HCT116 (cell line): ENCODE results near the gene TMOD3. TPM values are rescaled to one million over a fixed set of nuclear protein-coding genes. Genes with fewer than 3 reads are reported as not detected.

Source experiments
- ATAC-seq: fragments of 200-7000 bp; cut with Tn5 transposase; 2 replicates; pipeline ENCODE4 v1.9.1; 2020; ENCODE audit warnings: mild to moderate bottlenecking, moderate library complexity
- BruUV-seq: library from RNA; stranded (reverse); fragments of 400-500 nt; replicated peaks from 2 replicates; lab custom pipeline; 2021; lab: Mats Ljungman, UMichigan
- CTCF ChIA-PET: fragments of 300-600 bp; sonication (Branson Sonifier 250); formaldehyde crosslinking; loops from one replicate; lab custom pipeline; 2021; ENCODE audit warnings: antibody characterized with exemption; lab: Charles Lee
- POLR2A ChIA-PET: fragments of 300-600, 350-600 bp; sonication (Branson Sonifier 250); formaldehyde crosslinking; loops from one replicate; lab custom pipeline; 2021; ENCODE audit warnings: antibody characterized with exemption; lab: Charles Lee
- RAD21 ChIA-PET, 2 experiments: fragments of 300-600 bp; sonication (Branson Sonifier 250); formaldehyde crosslinking; loops; one replicate each; lab custom pipeline; 2023; ENCODE audit warnings: low total read pairs in 2 of 2; ENCODE audit not compliant: uncharacterized antibody in 2 of 2, unreplicated experiment in 2 of 2, low non-redundant PET in 1 of 2; lab: Charles Lee
- DNase-seq: peaks from one replicate; pipeline ENCODE4 v3.0.0-alpha.2; 2010; ENCODE audit warnings: low read depth, low spot score
- H2AFZ ChIP-seq: fragments of 200-600 bp; shearing (Covaris generic), sonication (generic); 2 replicates; pipeline ENCODE4 v1.6.1; 2017; ENCODE audit warnings: low read depth, mixed run types, mixed read lengths, antibody characterized with exemption, low read length; ENCODE audit not compliant: poor library complexity, severe bottlenecking
- H3K27ac ChIP-seq: 2 replicates; pipeline ENCODE4 v1.5.1; 2012; ENCODE audit warnings: low read depth, low read length
- H3K27me3 ChIP-seq: fragments of 200-600 bp; sonication (generic); 2 replicates; pipeline ENCODE4 v1.6.1; 2016; ENCODE audit warnings: mixed run types, low read length, mixed read lengths; ENCODE audit not compliant: insufficient read depth
- H3K36me3 ChIP-seq, 2 experiments: fragments of 200-500 bp in 1 of 2; fragments of 200-600 bp in 1 of 2; sonication (Bioruptor generic) in 1 of 2; sonication (generic) in 1 of 2; 2 replicates each; pipeline versions ENCODE4 v1.5.1 to v1.6.1; 2014 to 2016; ENCODE audit warnings: low read length in 2 of 2, inconsistent platforms in 1 of 2, mixed read lengths in 1 of 2, mixed run types in 1 of 2; ENCODE audit not compliant: insufficient read depth in 2 of 2, control insufficient read depth in 1 of 2
- H3K4me1 ChIP-seq, 2 experiments: fragments of 200-600 bp in 1 of 2; sonication (generic) in 1 of 2; 2 replicates each; pipeline versions ENCODE4 v1.5.1 to v1.6.1; 2012 to 2017; ENCODE audit warnings: low read length in 2 of 2, inconsistent platforms in 1 of 2, mild to moderate bottlenecking in 1 of 2, mixed read lengths in 1 of 2, mixed run types in 1 of 2, moderate library complexity in 1 of 2; ENCODE audit not compliant: insufficient read depth in 2 of 2, control insufficient read depth in 1 of 2
- H3K4me2 ChIP-seq: fragments of 200-600 bp; sonication (generic); 2 replicates; pipeline ENCODE4 v1.6.1; 2017; ENCODE audit warnings: mixed run types, low read length, mixed read lengths
- H3K4me3 ChIP-seq, 2 experiments: fragments of 200-600 bp in 1 of 2; sonication (generic) in 1 of 2; replicated peaks in 1 of 2; 2 replicates each; pipeline ENCODE4 v1.5.1; 2011 to 2016; ENCODE audit warnings: low read length in 2 of 2, control low read depth in 1 of 2, low read depth in 1 of 2, mild to moderate bottlenecking in 1 of 2, mixed read lengths in 1 of 2, mixed run types in 1 of 2
- H3K79me2 ChIP-seq: fragments of 200-600 bp; sonication (generic); 2 replicates; pipeline ENCODE4 v1.6.1; 2017; ENCODE audit warnings: mild to moderate bottlenecking, mixed run types, low read length, moderate library complexity, mixed read lengths; ENCODE audit not compliant: insufficient read depth
- H3K9ac ChIP-seq: fragments of 200-600 bp; sonication (generic); 2 replicates; pipeline ENCODE4 v1.6.1; 2016; ENCODE audit warnings: low read length, mixed read lengths
- H3K9me2 ChIP-seq: fragments of 200-600 bp; sonication (generic), shearing (Covaris generic); 2 replicates; pipeline ENCODE4 v1.6.1; 2017; ENCODE audit warnings: mixed run types, mild to moderate bottlenecking, moderate library complexity; ENCODE audit not compliant: insufficient read depth
- H3K9me3 ChIP-seq, 2 experiments: fragments of 200-500 bp in 1 of 2; fragments of 200-600 bp in 1 of 2; sonication (Bioruptor generic) in 1 of 2; sonication (generic) in 1 of 2; 2 replicates each; pipeline ENCODE4 v1.6.1; 2014 to 2017; ENCODE audit warnings: low read length in 2 of 2, mixed read lengths in 2 of 2, inconsistent platforms in 1 of 2, low read depth in 1 of 2, mild to moderate bottlenecking in 1 of 2, mixed run types in 1 of 2, moderate library complexity in 1 of 2; ENCODE audit not compliant: control insufficient read depth in 1 of 2, insufficient read depth in 1 of 2
- H4K20me1 ChIP-seq: fragments of 200-600 bp; sonication (generic), shearing (Covaris generic); 2 replicates; pipeline ENCODE4 v1.6.1; 2017; ENCODE audit warnings: mixed run types, mild to moderate bottlenecking, moderate library complexity; ENCODE audit not compliant: insufficient read depth
- CTCF ChIP-seq, 3 experiments: fragments of 200-600 bp in 1 of 3; sonication (generic) in 1 of 3; IDR thresholded peaks in 2 of 3; conservative IDR thresholded peaks in 1 of 3; 2 replicates each; pipeline ENCODE4 v1.5.1; 2012 to 2017; ENCODE audit warnings: low read depth in 2 of 3, low read length in 2 of 3, antibody characterized with exemption in 1 of 3, borderline replicate concordance in 1 of 3, control low read depth in 1 of 3, mild to moderate bottlenecking in 1 of 3, mixed read lengths in 1 of 3, mixed run types in 1 of 3, moderate library complexity in 1 of 3; ENCODE audit not compliant: insufficient read depth in 1 of 3
- EGR1 ChIP-seq: IDR thresholded peaks from 2 replicates; pipeline ENCODE4 v1.6.1; 2012; ENCODE audit warnings: low read depth
- ELF1 ChIP-seq: IDR thresholded peaks from 2 replicates; pipeline ENCODE4 v1.6.1; 2012; ENCODE audit warnings: low read depth, borderline replicate concordance
- EZH2 ChIP-seq: fragments of 200-600 bp; sonication (generic); IDR thresholded peaks from 2 replicates; pipeline ENCODE4 v1.6.1; 2017; ENCODE audit warnings: antibody characterized with exemption, mixed run types
- EZH2phosphoT487 ChIP-seq: fragments of 200-600 bp; IDR thresholded peaks from 2 replicates; pipeline ENCODE4 v1.6.1; 2018; ENCODE audit warnings: antibody characterized with exemption, borderline replicate concordance
- FOSL1 ChIP-seq: IDR thresholded peaks from 2 replicates; pipeline ENCODE4 v1.6.1; 2012; ENCODE audit warnings: low read depth
- JUND ChIP-seq: IDR thresholded peaks from 2 replicates; pipeline ENCODE4 v1.6.1; 2012
- MAX ChIP-seq: IDR thresholded peaks from 2 replicates; pipeline ENCODE4 v1.6.1; 2012
- POLR2A ChIP-seq: IDR thresholded peaks from 2 replicates; pipeline ENCODE4 v1.7.0; 2011; ENCODE audit warnings: borderline replicate concordance; ENCODE audit not compliant: insufficient read depth, insufficient read length; ENCODE audit errors: extremely low read depth
- POLR2AphosphoS5 ChIP-seq: IDR thresholded peaks from 2 replicates; pipeline ENCODE4 v1.6.1; 2011; ENCODE audit warnings: mild to moderate bottlenecking, low read depth, low read length, moderate library complexity
- RAD21 ChIP-seq: IDR thresholded peaks from 2 replicates; pipeline ENCODE4 v1.6.1; 2012; ENCODE audit warnings: low read depth, mild to moderate bottlenecking
- REST ChIP-seq: IDR thresholded peaks from 2 replicates; pipeline ENCODE4 v1.6.1; 2012; ENCODE audit warnings: low read depth
- SIN3A ChIP-seq: IDR thresholded peaks from 2 replicates; pipeline ENCODE4 v1.6.1; 2012; ENCODE audit warnings: low read depth
- SP1 ChIP-seq: IDR thresholded peaks from 2 replicates; pipeline ENCODE4 v1.6.1; 2012; ENCODE audit warnings: low read depth
- SRF ChIP-seq: IDR thresholded peaks from 2 replicates; pipeline ENCODE4 v1.6.1; 2012; ENCODE audit warnings: low read depth
- TCF7L2 ChIP-seq: IDR thresholded peaks from 2 replicates; pipeline ENCODE4 v1.7.0; 2011; ENCODE audit warnings: borderline replicate concordance, inconsistent platforms; ENCODE audit not compliant: insufficient read depth, insufficient read length; ENCODE audit errors: extremely low read depth
- YY1 ChIP-seq: IDR thresholded peaks from 2 replicates; pipeline ENCODE4 v1.6.1; 2011; ENCODE audit warnings: low read length, low read depth, moderate library complexity, mild to moderate bottlenecking; ENCODE audit not compliant: insufficient replicate concordance; ENCODE audit errors: extremely low read depth
- ZBTB33 ChIP-seq: IDR thresholded peaks from 2 replicates; pipeline ENCODE4 v1.6.1; 2011; ENCODE audit warnings: mild to moderate bottlenecking, low read length, moderate library complexity; ENCODE audit not compliant: insufficient replicate concordance; ENCODE audit errors: extremely low read depth
- intact Hi-C: fragments of 100-400 bp; cut with micrococcal nuclease; formaldehyde crosslinking; loops from 2 replicates; pipeline ENCODE4 v1.10.0; 2022
- total RNA-seq: library from RNA; stranded (reverse); gene quantifications from one replicate; pipeline ENCODE4 v1.2.1, GENCODE V29; 2021; ENCODE audit not compliant: unreplicated experiment

TMOD3 gene
- total RNA-seq, 1 experiment from 2014 or later: 78.8 TPM

GRCh38 chr15:51799282-51800252 is 29.9 kb upstream of the TMOD3 start:
- ATAC-seq: no peak
- ChIA-PET RAD21 (no interaction called here), CTCF (no interaction called here), POLR2A (no interaction called here)
- no peak overlapping the region for H3K4me2 ChIP-seq
- no peaks in the 10 kb centered on the region for H4K20me1 ChIP-seq
- intact Hi-C loops: loop anchor here (5.0 kb wide), 1 partner anchor 108 kb away; no protein-coding TSS in a partner anchor
- no peak overlapping the region for H3K27ac ChIP-seq
- no peak overlapping the region for H3K4me3 ChIP-seq
- DNase-seq: no peak
- no peaks in the 10 kb centered on the region for H3K36me3 ChIP-seq
- H3K9ac ChIP-seq: no peak overlapping the region
- no peak overlapping the region for H2AFZ ChIP-seq
- H3K9me3 ChIP-seq: no peaks in the 10 kb centered on the region
- H3K9me2 ChIP-seq: no peaks in the 10 kb centered on the region
- no TSS peak for BruUV-seq
- TF ChIP-seq SP1 (no peak), TCF7L2 (no peak), EZH2phosphoT487 (no peak), YY1 (no peak), POLR2A (no peak), FOSL1 (no peak), POLR2AphosphoS5 (no peak), EGR1 (no peak), ELF1 (no peak), MAX (no peak), JUND (no peak), REST (no peak), RAD21 (no peak), ZBTB33 (no peak), SRF (no peak), SIN3A (no peak), CTCF (IDR thresholded peaks at IDR 0.05 in 2 of 3, conservative IDR thresholded peaks at IDR 0.05 in 1 of 3; ENCODE audit: borderline replicate concordance in 1 of 3, insufficient read depth in 1 of 3, low read depth in 2 of 3, low read length in 2 of 3) (no peak), EZH2 (no peak)
- H3K4me1 ChIP-seq: peaks cover 4 to 11% of the 10 kb centered on the region in 2 experiments; a peak in 3 of 4 replicates
- no peaks in the 10 kb centered on the region for H3K27me3 ChIP-seq
- H3K79me2 ChIP-seq: no peaks in the 10 kb centered on the region
